Rectal smooth muscle tissue (tissue), 1 donor: ENCODE measurements around the gene UTS2R.

Experiments
- H3K27ac ChIP-seq: one replicate; pipeline ENCODE4 v1.7.0; 2013; ENCODE audit warnings: low read depth, low read length, inconsistent platforms
- H3K27me3 ChIP-seq: one replicate; pipeline ENCODE4 v1.7.0; 2013; ENCODE audit warnings: low read length; ENCODE audit not compliant: control insufficient read depth, insufficient read depth
- H3K36me3 ChIP-seq: one replicate; pipeline ENCODE4 v1.7.0; 2013; ENCODE audit warnings: low read length; ENCODE audit not compliant: control insufficient read depth, insufficient read depth
- H3K4me1 ChIP-seq: one replicate; pipeline ENCODE4 v1.7.0; 2013; ENCODE audit warnings: low read length; ENCODE audit not compliant: control insufficient read depth, insufficient read depth
- H3K4me3 ChIP-seq: one replicate; pipeline ENCODE4 v1.7.0; 2013; ENCODE audit warnings: low read length
- H3K9ac ChIP-seq: one replicate; pipeline ENCODE4 v1.7.0; 2013; ENCODE audit warnings: low read length

UTS2R gene

DNA sequence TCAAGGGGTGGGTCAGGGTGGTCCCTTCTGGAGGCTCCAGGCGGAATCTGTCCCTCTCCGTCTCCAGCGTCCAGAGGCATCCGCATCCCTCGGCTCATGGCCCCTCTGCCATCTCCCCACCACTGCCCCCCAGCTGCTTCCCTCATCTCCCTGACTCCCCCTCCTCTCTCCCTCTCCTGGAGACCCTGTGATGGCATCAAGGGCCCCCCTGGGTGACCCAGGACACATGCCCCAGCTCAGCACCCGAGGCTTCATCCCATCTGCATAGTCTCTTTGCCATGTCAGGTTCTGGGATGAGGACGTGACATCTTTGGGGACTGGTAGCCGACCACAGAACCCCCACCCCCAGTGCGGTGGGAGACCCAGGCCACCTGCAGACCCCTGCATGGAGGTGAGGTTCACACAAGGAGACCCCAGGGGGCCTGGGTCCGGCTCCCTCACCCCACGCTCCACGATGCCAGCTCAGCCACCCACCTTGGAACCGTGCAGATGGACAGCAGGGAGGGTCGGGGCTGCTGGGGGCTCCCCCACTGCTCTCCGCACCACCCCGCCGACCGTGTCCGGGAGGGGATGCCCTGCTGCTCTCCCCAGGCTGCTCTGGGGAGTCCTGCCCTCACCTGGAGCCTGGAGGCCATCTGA, 41.8 kb upstream of the UTS2R start:
- Histone ChIP-seq H3K36me3 (no peaks in the 10 kb centered on the region), H3K27ac (no peak overlapping the region), H3K4me3 (no peak overlapping the region), H3K4me1 (peaks cover 11% of the 10 kb centered on the region), H3K27me3 (peaks cover 5% of the 10 kb centered on the region), H3K9ac (no peak overlapping the region)

DNA sequence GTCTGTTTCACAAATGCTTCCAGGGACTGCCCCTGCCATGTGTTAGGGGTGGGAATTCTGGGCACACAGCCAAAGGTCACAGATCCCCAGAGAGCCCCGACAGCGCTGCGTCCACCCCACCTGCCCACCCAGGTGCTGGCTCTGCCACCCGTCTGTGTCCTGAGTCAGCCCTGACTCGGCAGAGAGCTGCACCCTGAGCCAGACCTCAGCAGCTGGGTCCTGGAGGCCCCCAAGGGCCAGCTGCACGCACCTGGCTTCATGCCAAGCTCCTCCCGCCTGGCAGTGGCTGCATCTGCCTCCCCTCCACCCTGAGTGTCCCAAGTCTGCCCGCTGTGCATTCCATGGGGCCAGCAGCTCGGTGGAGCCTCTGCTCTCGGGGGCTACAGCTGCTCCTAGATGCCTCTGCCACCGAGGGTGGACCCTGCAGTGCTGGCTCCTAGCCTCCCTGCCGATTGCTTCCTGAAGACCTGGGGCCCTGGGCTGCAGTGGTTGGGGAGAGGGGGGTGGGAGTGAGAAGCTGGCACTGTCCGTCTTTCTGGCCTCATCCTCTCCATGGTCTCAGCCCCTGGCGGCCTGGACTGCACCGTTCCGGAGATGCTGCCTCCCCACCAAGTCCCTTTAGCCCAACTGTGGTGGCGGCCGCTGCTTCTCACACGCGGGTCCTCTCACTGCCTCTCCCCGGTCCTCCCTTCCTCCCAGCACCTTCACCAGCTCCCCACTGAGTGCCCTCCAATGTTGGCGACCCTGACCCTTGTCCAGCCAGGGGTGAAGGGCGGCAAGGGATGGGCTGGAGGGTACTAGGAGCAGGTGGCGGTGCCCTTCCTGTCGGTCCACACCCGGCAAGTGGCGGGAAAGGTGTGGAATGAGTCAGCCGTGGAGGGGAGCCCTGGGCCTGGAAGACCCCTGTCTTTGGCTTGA, 41.0 kb upstream of the UTS2R start:
- Histone ChIP-seq H3K4me1 (peaks cover 17% of the 10 kb centered on the region), H3K27ac (no peak overlapping the region), H3K27me3 (peaks cover 5% of the 10 kb centered on the region), H3K4me3 (peak overlapping the region; percentile 24), H3K9ac (no peak overlapping the region), H3K36me3 (no peaks in the 10 kb centered on the region)

DNA sequence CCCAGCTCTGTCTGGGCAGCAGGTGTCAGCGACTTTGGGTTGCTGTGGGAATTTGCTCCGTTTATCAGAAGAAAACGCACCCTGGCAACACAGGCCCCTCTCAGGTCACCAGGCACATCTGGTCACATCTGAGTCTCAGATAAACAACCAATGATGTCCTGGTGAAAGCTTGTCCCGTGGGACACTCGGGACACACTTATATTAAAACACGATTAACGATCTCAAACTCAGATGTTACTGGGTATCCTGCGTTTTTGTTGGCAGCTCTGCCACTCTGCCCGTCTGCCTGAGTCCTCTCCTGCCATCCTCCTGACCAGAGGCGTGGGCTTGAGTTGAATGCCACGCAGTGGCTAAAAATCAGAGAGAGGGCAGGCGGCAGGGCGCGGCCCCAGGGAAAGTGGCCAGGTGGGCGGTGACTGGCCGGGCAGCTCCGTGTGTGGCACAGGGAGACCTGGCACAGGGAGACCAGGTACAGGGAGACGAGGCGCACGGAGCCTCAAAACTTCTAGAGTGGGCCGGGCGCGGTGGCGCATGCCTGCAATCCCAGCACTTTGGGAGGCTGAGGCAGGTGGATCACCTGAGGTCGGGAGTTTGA, 40.1 kb upstream of the UTS2R start:
- no peak overlapping the region for H3K4me3 ChIP-seq
- H3K9ac ChIP-seq = no peak overlapping the region
- H3K27me3 ChIP-seq = peaks cover 5% of the 10 kb centered on the region
- H3K4me1 ChIP-seq = peaks cover 17% of the 10 kb centered on the region
- H3K27ac ChIP-seq = no peak overlapping the region
- H3K36me3 ChIP-seq = no peaks in the 10 kb centered on the region

DNA sequence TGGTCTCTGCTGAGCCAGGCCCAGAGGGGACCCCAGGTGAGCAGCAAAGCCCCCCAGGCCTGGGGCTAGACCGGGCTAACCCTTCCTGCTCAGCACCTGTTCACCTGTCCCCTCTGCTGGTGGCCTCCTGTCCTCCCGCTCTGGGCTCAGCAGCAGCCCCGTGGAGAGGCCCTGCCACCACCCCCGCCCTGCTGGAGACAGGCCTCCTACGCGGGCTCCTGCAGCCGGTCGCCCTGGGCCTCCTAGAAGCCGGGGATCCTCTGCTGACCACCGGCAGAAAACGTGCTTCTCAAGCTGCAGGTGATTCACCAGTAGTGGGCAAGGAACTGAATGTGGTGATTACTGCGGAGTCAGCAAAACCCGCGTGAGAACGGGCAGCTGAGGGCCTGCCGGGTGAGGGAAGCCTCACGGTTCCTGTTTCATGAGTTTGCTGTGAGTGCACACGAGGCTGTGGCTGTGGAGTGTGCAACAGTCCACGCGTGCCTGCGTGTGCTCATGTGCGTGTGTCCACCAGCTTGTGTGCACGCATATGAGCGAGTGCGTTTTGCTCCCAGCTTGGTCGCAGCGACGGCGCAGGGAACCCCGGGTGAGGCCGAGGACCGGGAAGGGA, 38.8 kb upstream of the UTS2R start:
- Histone ChIP-seq H3K27ac (no peak overlapping the region), H3K4me1 (peaks cover 17% of the 10 kb centered on the region), H3K36me3 (no peaks in the 10 kb centered on the region), H3K9ac (no peak overlapping the region), H3K27me3 (peaks cover 5% of the 10 kb centered on the region), H3K4me3 (peak overlapping the region; percentile 57)

DNA sequence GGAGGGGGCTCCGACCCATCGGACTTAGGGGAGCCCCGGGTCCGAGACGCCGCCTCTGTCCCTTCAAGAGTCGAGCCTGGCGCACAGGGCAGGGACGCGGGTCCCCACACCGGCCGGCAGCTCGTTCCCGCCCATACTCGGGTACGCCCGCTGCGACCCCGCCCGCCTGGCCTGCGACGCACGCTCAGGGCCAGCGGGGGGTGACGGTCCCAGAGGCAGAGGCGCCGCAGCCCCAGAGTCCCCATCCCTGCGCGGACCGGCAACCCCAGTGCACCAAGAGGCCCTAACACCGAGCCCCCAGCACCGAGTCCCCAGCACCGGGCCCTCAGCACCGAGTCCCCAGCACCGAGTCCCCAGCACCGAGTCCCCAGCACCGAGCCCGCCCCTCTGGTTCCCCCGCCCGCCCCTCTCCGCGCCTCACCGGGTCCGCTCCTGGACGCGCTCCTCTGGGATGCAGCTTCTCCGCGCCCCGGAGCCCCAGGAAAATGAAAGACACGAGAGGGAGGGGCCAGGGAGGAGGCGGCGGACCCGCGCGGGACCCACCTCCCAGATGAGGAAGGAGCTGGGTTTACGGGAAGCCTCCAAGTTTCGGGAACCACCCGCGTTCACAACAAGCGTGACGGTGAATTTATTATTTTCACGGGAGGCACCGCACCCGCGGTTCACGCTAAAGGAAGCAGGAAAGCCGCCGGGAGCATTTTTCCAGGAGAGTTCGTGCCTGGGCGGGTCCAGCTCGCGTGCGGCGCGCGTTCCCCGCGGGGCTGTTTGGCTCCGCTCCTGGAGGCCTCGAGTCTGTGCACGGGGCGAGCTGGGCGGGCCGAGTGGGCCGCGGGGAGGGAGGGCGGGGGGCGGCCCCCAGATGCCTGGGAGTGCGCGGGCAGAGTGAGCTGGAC, 38.0 kb upstream of the UTS2R start, which contains the start of gene SECTM1:
Gene SECTM1, minus strand, starts transcription at position 488 of the 893 bp plus-strand sequence. CDS start 6,526 bp downstream, outside the sequence.
- H3K4me3 ChIP-seq = peak within 1 kb of the TSS; percentile 75
- peaks cover 5% of the 10 kb centered on the region for H3K27me3 ChIP-seq
- H3K36me3 ChIP-seq = no peaks in the 10 kb centered on the region
- peaks cover 17% of the 10 kb centered on the region for H3K4me1 ChIP-seq
- no peak within 1 kb of the TSS for H3K9ac ChIP-seq
- peak within 1 kb of the TSS; percentile 53 for H3K27ac ChIP-seq

DNA sequence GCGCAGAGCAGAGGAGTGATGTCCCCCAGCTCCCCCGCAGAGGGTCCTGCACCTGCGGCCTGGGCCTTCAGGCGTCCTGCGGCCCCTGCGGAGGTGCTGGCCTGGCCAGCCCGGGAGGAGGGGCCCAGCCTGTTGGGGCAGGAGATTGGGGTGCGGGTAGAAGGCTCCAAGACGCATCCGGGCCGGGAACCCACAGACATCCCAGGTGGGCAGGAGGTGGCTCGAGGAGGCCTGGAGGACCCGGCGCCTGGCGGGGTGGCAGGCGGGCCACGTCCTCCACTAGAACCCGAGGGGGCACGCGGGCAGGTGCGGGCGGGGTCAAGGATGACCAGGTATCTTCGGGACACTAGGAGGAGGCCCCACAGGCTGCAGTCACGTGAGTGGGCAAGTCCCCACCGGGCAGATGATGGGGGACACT, 37.4 kb upstream of the UTS2R start:
- Histone ChIP-seq H3K4me1 (peaks cover 21% of the 10 kb centered on the region), H3K9ac (no peak overlapping the region), H3K36me3 (no peaks in the 10 kb centered on the region), H3K27ac (peak overlapping the region; percentile 53), H3K27me3 (peaks cover 5% of the 10 kb centered on the region), H3K4me3 (peak overlapping the region; percentile 71)

DNA sequence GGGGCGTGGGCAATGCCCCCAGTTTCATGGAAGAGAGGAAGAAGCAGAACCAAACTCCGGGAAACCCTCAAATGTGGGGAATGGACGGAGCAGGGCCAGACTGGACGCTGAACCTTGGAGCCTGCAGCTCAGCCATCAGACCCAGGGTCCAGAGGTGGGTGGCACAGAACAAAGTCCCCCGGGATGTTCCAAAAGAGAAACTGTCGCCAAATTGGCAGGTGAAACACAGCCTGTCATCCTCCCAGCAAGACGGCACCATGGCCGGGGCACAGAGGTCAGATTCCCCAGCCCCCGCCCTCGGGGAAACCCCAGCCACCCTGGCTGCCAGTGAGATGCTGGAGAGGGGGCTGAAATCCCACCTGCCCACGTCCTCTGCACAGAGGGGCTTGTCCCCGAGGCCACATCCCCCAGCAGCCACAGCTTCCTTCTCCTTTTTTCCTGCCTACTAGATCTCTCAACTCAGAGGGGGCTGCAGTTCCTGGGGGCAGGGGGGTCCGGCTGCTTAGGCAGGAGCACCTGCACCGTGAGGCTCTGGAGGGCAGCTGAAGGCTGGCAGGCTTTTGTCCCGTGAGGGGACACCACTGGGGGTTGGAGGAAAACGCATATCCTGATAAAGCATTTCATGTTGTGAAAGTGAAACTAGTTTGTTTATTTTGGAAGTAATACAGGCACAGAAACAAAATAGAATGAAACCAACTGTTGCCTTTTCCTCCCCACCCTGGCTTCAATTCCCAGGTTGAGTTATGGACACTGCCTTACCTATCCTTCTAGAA, 36.8 kb upstream of the UTS2R start:
- peak overlapping the region; percentile 71 for H3K4me3 ChIP-seq
- peaks cover 5% of the 10 kb centered on the region for H3K27me3 ChIP-seq
- H3K36me3 ChIP-seq = no peaks in the 10 kb centered on the region
- peaks cover 21% of the 10 kb centered on the region for H3K4me1 ChIP-seq
- H3K9ac ChIP-seq = no peak overlapping the region
- H3K27ac ChIP-seq = peak overlapping the region; percentile 53

DNA sequence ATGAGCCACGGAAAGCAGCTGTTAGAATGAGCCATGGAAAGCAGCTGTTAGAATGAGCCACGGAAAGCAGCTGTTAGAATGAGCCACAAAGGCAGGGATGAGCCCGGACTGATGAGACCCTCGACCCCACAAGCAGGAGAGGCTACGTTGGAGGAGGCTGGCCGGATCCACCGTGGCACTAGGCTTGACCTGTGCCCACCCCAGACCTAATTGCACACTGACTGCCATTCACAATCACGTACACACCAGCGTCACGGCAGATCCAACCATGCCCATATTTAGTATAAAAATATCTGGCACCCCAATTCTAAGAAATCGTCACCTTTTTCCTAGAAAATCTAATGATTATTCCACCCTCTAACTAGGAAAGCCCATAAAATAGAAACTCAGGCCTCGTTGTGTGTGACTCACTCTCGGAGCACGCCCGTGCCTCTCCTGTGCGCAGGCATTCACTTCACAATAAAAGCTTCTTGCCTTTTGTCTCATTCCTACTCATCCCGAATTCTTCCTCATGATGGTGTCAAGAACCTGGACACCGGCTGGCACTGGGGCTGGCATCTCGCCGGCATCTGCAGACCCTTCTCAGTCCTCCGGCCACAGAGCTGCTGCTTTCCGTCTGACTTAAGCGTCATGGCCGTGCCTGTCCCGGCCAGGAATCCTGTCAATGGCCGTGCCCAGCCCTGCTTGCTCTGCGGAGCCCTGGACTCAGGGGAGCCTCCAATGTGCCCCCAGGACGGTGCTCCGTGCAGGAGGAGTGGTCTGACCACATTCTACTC, 32.5 kb upstream of the UTS2R start:
- Histone ChIP-seq H3K4me3 (peak overlapping the region; percentile 53), H3K27ac (peak overlapping the region; percentile 86), H3K9ac (peak overlapping the region; percentile 60)

DNA sequence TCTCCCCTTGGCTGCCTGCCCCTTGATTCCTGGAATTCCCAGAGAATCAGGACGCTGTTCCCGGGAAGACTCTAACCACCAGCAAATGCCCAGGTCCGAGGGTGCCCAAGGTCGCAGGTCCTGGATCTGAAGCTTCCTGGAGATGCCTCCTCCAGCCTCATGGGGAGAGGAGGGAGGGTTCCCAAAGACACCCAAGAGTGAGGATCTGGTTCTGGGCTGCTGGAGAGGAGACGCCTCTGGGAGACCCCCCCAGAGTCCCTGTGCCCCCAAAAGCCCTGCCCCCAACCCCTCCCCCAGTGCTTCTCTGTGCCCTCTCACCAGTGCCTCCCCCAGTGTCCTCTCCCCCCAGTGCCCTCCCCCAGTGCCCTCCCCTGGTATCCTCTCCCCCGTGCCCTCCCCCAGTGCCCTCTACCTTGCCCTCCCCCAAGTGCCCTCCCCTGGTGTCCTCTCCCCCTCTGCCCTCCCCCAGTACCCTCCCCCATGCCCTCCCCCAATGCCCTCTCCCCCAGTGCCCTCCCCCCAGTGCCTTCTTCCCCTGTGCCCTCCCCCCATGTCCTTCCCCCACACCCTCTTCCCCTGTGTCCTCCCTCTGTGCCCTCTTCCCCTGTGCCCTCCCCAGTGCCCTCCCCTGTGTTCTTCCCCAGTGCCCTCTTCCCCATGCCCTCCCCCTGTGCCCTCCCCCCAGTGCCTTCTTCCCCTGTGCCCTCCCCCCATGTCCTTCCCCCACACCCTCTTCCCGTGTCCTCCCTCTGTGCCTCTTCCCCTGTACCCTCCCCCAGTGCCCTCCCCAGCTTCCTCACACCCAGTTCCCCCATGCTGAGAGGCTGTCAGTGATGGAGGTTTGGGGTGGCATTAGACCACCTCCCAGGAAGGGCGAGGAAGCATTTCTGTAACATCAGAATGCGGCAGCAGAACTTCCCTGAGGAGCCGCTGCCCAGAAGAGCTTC, 31.7 kb upstream of the UTS2R start:
- peaks cover 9% of the 10 kb centered on the region for H3K4me1 ChIP-seq
- H3K27ac ChIP-seq = peak overlapping the region; percentile 86
- H3K36me3 ChIP-seq = no peaks in the 10 kb centered on the region
- no peaks in the 10 kb centered on the region for H3K27me3 ChIP-seq
- H3K9ac ChIP-seq = no peak overlapping the region
- peak overlapping the region; percentile 53 for H3K4me3 ChIP-seq

More for the DNA sequence above, 32.5 kb upstream of the UTS2R start:
- Histone ChIP-seq H3K4me1 (peaks cover 15% of the 10 kb centered on the region), H3K36me3 (no peaks in the 10 kb centered on the region), H3K27me3 (no peaks in the 10 kb centered on the region)
